Mesenchymal stem cell (in vitro differentiated cells and primary cell): ENCODE data around the gene ZNF552.
"Not testable (repeated sequence)": the region's sequence is repeated elsewhere in the genome, so short reads cannot be mapped to it uniquely, and the experiment has no call there.

Experiments used
- DNase-seq: peaks from one replicate; pipeline ENCODE4 v3.0.0-alpha.2; 2013
- H2AFZ ChIP-seq: one replicate; pipeline ENCODE4 v1.6.1; 2013; ENCODE audit warnings: low read depth, mild to moderate bottlenecking, control low read depth, inconsistent platforms, low read length, moderate library complexity
- H2AK5ac ChIP-seq: 2 replicates; pipeline ENCODE4 v1.6.1; 2013; ENCODE audit warnings: low read length, moderate library complexity, mild to moderate bottlenecking, inconsistent platforms; ENCODE audit not compliant: severe bottlenecking
- H2BK120ac ChIP-seq: one replicate; pipeline ENCODE4 v1.6.1; 2013; ENCODE audit warnings: low read depth, mild to moderate bottlenecking, inconsistent platforms, low read length, moderate library complexity
- H2BK12ac ChIP-seq, 2 experiments: one replicate each; pipeline ENCODE4 v1.6.1; 2013; ENCODE audit warnings: inconsistent platforms in 2 of 2, low read length in 2 of 2, mild to moderate bottlenecking in 2 of 2, moderate library complexity in 2 of 2, control low read depth in 1 of 2
- H2BK15ac ChIP-seq: one replicate; pipeline ENCODE4 v1.6.1; 2013; ENCODE audit warnings: mild to moderate bottlenecking, low read depth, inconsistent platforms; ENCODE audit not compliant: poor library complexity, severe bottlenecking
- H2BK5ac ChIP-seq: 2 replicates; pipeline ENCODE4 v1.6.1; 2013; ENCODE audit warnings: low read depth, mild to moderate bottlenecking, low read length, control low read depth, inconsistent platforms; ENCODE audit not compliant: poor library complexity, severe bottlenecking
- H3K14ac ChIP-seq, 2 experiments: one replicate each; pipeline ENCODE4 v1.6.1; 2013; ENCODE audit warnings: inconsistent platforms in 2 of 2, low read length in 2 of 2, control low read depth in 1 of 2, mild to moderate bottlenecking in 1 of 2, moderate library complexity in 1 of 2
- H3K18ac ChIP-seq, 2 experiments: one replicate each; pipeline ENCODE4 v1.6.1; 2013; ENCODE audit warnings: inconsistent platforms in 2 of 2, low read length in 2 of 2, control low read depth in 1 of 2, low read depth in 1 of 2, mild to moderate bottlenecking in 1 of 2
- H3K23ac ChIP-seq, 2 experiments: one replicate each; pipeline ENCODE4 v1.6.1; 2013; ENCODE audit warnings: inconsistent platforms in 2 of 2, low read length in 2 of 2, mild to moderate bottlenecking in 2 of 2, moderate library complexity in 2 of 2, control low read depth in 1 of 2
- H3K27ac ChIP-seq: 2 replicates; pipeline ENCODE4 v1.5.1; 2013; ENCODE audit warnings: mild to moderate bottlenecking, moderate library complexity, low read length, control low read depth, inconsistent platforms; ENCODE audit not compliant: poor library complexity, severe bottlenecking
- H3K27me3 ChIP-seq, 2 experiments: 2 replicates each; pipeline versions ENCODE4 v1.6.1 to v1.7.0; 2013; ENCODE audit warnings: low read length in 2 of 2, mild to moderate bottlenecking in 2 of 2, moderate library complexity in 2 of 2, control low read depth in 1 of 2, inconsistent platforms in 1 of 2; ENCODE audit not compliant: control insufficient read depth in 1 of 2, insufficient read depth in 1 of 2
- H3K36me3 ChIP-seq, 2 experiments: 2 replicates each; pipeline versions ENCODE4 v1.6.1 to v1.7.0; 2013; ENCODE audit warnings: low read length in 2 of 2, control low read depth in 1 of 2, inconsistent platforms in 1 of 2, low read depth in 1 of 2, mild to moderate bottlenecking in 1 of 2; ENCODE audit not compliant: insufficient read depth in 2 of 2, control insufficient read depth in 1 of 2
- H3K4ac ChIP-seq, 2 experiments: one replicate each; pipeline ENCODE4 v1.6.1; 2013; ENCODE audit warnings: inconsistent platforms in 2 of 2, low read length in 2 of 2, mild to moderate bottlenecking in 2 of 2, moderate library complexity in 2 of 2, control low read depth in 1 of 2, low read depth in 1 of 2
- H3K4me1 ChIP-seq: 2 replicates; pipeline ENCODE4 v1.6.1; 2013; ENCODE audit warnings: low read depth, low read length, control low read depth; ENCODE audit not compliant: control insufficient read depth, insufficient read depth
- H3K4me2 ChIP-seq: 2 replicates; pipeline ENCODE4 v1.6.1; 2013; ENCODE audit warnings: low read length, mild to moderate bottlenecking, inconsistent platforms; ENCODE audit not compliant: poor library complexity, severe bottlenecking
- H3K4me3 ChIP-seq, 2 experiments: 2 replicates each; pipeline versions ENCODE4 v1.5.1 to v1.7.0; 2013; ENCODE audit warnings: low read length in 2 of 2, mild to moderate bottlenecking in 2 of 2, control low read depth in 1 of 2, low read depth in 1 of 2; ENCODE audit not compliant: insufficient read depth in 1 of 2
- H3K79me1 ChIP-seq: replicated peaks from 2 replicates; pipeline ENCODE4 v1.6.1; 2013; ENCODE audit warnings: mild to moderate bottlenecking, control low read depth, low read length, inconsistent platforms; ENCODE audit not compliant: poor library complexity, severe bottlenecking
- H3K9ac ChIP-seq: 2 replicates; pipeline ENCODE4 v1.7.0; 2013; ENCODE audit warnings: mild to moderate bottlenecking, low read length, moderate library complexity
- H3K9me3 ChIP-seq: 2 replicates; pipeline ENCODE4 v1.7.0; 2013; ENCODE audit warnings: mild to moderate bottlenecking, low read length; ENCODE audit not compliant: control insufficient read depth
- H4K8ac ChIP-seq: one replicate; pipeline ENCODE4 v1.6.1; 2013; ENCODE audit warnings: inconsistent platforms, mild to moderate bottlenecking, low read length, moderate library complexity
- H4K91ac ChIP-seq: one replicate; pipeline ENCODE4 v1.6.1; 2013; ENCODE audit warnings: mild to moderate bottlenecking, low read length, inconsistent platforms
- WGBS: methylation state at CpG from one replicate; pipeline ENCODE4 v1.1.7; 2013; ENCODE audit warnings: mixed read lengths; 5-methylcytosine and 5-hydroxymethylcytosine counted together

ZNF552 gene

DNA sequence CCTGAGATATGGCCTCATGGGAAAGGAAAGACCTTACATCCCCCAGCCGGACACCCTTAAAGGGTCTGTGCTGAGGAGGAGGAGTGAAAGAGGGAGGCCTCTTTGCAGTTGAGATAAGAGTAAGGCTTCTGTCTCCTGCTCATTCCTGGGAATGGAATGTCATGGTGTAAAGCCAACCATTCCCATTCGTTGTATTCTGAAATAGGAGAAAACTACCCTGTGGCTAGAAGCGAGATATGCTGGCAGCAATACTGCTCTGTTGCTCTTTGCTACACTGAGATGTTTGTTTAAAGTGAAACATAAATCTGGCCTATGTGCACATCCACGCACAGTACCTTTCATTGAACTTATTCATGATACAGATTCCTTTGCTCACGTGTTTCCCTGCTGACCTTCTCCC, 14.6 kb upstream of the ZNF552 start:
- H3K79me1 ChIP-seq = peaks cover 7% of the 10 kb centered on the region
- peak; percentile 33 for DNase-seq
- H4K91ac ChIP-seq = no peak overlapping the region
- no peak overlapping the region for H2BK120ac ChIP-seq
- H3K23ac ChIP-seq = no peak overlapping the region
- H3K36me3 ChIP-seq = peaks cover 6 to 16% of the 10 kb centered on the region in 2 experiments
- H3K27me3 ChIP-seq = no peaks in the 10 kb centered on the region
- no peak overlapping the region for H2BK5ac ChIP-seq
- no peak overlapping the region for H3K4me3 ChIP-seq
- no peak overlapping the region for H2AK5ac ChIP-seq
- H3K9ac ChIP-seq = no peak overlapping the region
- no peak overlapping the region for H3K4ac ChIP-seq
- no peak overlapping the region for H3K14ac ChIP-seq
- no peak overlapping the region for H3K27ac ChIP-seq
- no peak overlapping the region for H4K8ac ChIP-seq
- no peaks in the 10 kb centered on the region for H3K9me3 ChIP-seq
- peaks cover 14% of the 10 kb centered on the region for H3K4me1 ChIP-seq
- WGBS = 69% methylated on average over 5 of the region's 5 CpGs
- no peak overlapping the region for H3K4me2 ChIP-seq
- no peak overlapping the region for H3K18ac ChIP-seq
- H2BK12ac ChIP-seq = no peak overlapping the region
- H2BK15ac ChIP-seq = no peak overlapping the region
- H2AFZ ChIP-seq = no peak overlapping the region

GRCh38 chr19:57825511-57825910, 10.8 kb upstream of the ZNF552 start:
- Histone ChIP-seq H3K27ac (peak overlapping the region; percentile 14), H3K23ac (no peak overlapping the region), H4K8ac (no peak overlapping the region), H3K9me3 (no peaks in the 10 kb centered on the region), H3K4me1 (peaks cover 16% of the 10 kb centered on the region), H2BK12ac (no peak overlapping the region), H3K36me3 (peaks cover 9 to 30% of the 10 kb centered on the region in 2 experiments), H2BK15ac (no peak overlapping the region), H2BK5ac (no peak overlapping the region), H4K91ac (no peak overlapping the region), H3K14ac (no peak overlapping the region), H3K79me1 (peaks cover 7% of the 10 kb centered on the region), H2AK5ac (no peak overlapping the region), H3K27me3 (no peaks in the 10 kb centered on the region), H3K4ac (no peak overlapping the region), H3K4me2 (no peak overlapping the region), H2AFZ (no peak overlapping the region), H3K4me3 (no peak overlapping the region), H3K9ac (no peak overlapping the region), H3K18ac (no peak overlapping the region), H2BK120ac (no peak overlapping the region)
- peak; percentile 50 for DNase-seq
- over 99% methylated on average over 5 of the region's 6 CpGs for WGBS

- not testable (repeated sequence) for H2AFZ ChIP-seq, H3K18ac ChIP-seq, H3K9me3 ChIP-seq, H3K4ac ChIP-seq, H3K27me3 ChIP-seq, H4K8ac ChIP-seq, H2BK120ac ChIP-seq, H3K27ac ChIP-seq, DNase-seq, H3K23ac ChIP-seq, H3K4me2 ChIP-seq, H3K79me1 ChIP-seq, H3K9ac ChIP-seq, H2BK5ac ChIP-seq, H4K91ac ChIP-seq, H3K14ac ChIP-seq, H3K4me3 ChIP-seq, H2BK15ac ChIP-seq, H2AK5ac ChIP-seq, H2BK12ac ChIP-seq
- peaks cover 11% of the 10 kb centered on the region for H3K4me1 ChIP-seq
- H3K36me3 ChIP-seq = peaks cover 9 to 22% of the 10 kb centered on the region in 2 experiments
- WGBS = 96% methylated on average over 4 of the region's 4 CpGs
These were observed 8.9 kb upstream of the ZNF552 start for GRCh38 chr19:57823608-57824007.

DNA sequence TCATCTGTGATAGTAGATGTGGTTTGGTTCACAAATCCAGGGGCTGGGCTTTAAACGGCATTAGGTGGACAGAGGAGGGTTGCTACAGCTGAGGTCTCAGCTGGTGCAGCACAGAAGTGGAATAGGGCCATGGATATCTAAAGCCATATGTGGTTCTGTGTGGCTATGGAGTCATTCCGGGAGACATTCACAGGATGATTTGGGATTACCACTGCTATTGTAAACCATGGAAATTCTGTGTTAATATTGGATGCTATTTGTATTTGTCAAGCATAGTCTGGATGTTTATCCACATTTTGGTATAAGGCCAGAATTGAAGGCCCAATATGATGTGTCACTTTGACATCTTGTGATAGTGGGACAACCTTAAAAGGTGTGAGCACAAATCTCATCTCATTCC, 8.4 kb upstream of the ZNF552 start:
- not testable (repeated sequence) for H3K14ac ChIP-seq, DNase-seq, H4K8ac ChIP-seq, H3K18ac ChIP-seq, H3K27ac ChIP-seq, H2BK12ac ChIP-seq, H2BK5ac ChIP-seq, H3K23ac ChIP-seq, H3K4me3 ChIP-seq, H2AK5ac ChIP-seq, H3K9me3 ChIP-seq, H2BK15ac ChIP-seq, H2BK120ac ChIP-seq, H3K4me2 ChIP-seq, H3K9ac ChIP-seq, H3K4ac ChIP-seq, H3K27me3 ChIP-seq, H4K91ac ChIP-seq, H2AFZ ChIP-seq, H3K79me1 ChIP-seq
- H3K36me3 ChIP-seq = peaks cover 9 to 22% of the 10 kb centered on the region in 2 experiments
- H3K4me1 ChIP-seq = peaks cover 11% of the 10 kb centered on the region
- WGBS = 93% methylated on average over 2 of the region's 2 CpGs
